ENCODE measurements around the gene CD44.

Gene CD44

DNA sequence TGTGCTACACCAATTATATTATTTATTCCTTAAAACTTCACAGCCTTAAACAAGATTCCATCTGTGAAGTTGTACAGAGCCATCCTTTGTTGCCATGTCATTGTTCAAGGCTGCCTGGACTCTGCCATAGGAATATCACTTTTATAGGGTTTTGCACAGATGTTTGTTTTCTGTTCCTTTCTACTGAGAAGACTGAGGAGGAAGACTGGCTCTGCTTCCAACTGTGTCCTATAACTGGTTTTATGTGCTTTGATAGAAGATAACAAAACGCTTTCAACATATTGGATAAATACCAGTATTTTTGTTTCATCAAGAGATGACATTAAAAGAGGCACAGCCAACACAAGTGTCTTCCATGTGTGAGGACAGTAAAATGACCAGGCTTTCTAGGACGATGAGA lies 120.6 kb downstream of the CD44 start:
- no peak for TF ChIP-seq CTCF (IDR thresholded peaks at IDR 0.05; ENCODE audit: low read depth, low read length, missing control alignments)

GRCh38 chr11:35260342-35260985 lies 121.5 kb downstream of the CD44 start:
- no peak for DNase-seq (ENCODE audit: low read depth)
- no peak for TF ChIP-seq CTCF (IDR thresholded peaks at IDR 0.05; ENCODE audit: low read depth, low read length, missing control alignments)
- H3K4me3 ChIP-seq (ENCODE audit: low read depth, low read length) = no peak overlapping the region

More for the DNA sequence above, 120.6 kb downstream of the CD44 start:
- DNase-seq (ENCODE audit: low read depth) = no peak
- no peak overlapping the region for H3K4me3 ChIP-seq (ENCODE audit: low read depth, low read length)

DNA sequence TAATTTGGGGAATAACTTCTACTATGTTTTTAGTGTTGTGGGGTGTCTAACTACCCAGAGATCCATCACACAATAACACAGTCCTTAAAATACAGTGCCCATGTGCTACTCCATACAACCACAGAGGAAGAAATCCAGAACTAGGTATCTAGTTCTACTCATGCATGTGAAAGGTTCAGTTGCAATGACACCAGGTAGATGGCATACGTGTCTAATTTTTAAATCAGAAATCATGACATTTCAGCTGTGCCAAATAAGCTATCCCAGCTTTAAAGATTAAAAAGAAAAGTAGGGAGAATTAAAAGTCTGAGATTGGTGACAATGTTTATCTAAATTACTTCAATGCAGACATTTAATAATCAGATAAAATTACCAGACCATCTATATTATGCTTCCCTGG lies 122.2 kb downstream of the CD44 start:
- no peak for DNase-seq (ENCODE audit: low read depth)
- TF ChIP-seq CTCF (IDR thresholded peaks at IDR 0.05; ENCODE audit: low read depth, low read length, missing control alignments) = no peak
- no peak overlapping the region for H3K4me3 ChIP-seq (ENCODE audit: low read depth, low read length)

GRCh38 chr11:35262056-35262455 lies 123.1 kb downstream of the CD44 start:
- no peak for TF ChIP-seq CTCF (IDR thresholded peaks at IDR 0.05; ENCODE audit: low read depth, low read length, missing control alignments)
- no peak overlapping the region for H3K4me3 ChIP-seq (ENCODE audit: low read depth, low read length)
- no peak for DNase-seq (ENCODE audit: low read depth)

- DNase-seq (ENCODE audit: low read depth) = no peak
- TF ChIP-seq CTCF (IDR thresholded peaks at IDR 0.05; ENCODE audit: low read depth, low read length, missing control alignments) = no peak
- H3K4me3 ChIP-seq (ENCODE audit: low read depth, low read length) = no peak overlapping the region
These were observed 123.8 kb downstream of the CD44 start for GRCh38 chr11:35262735-35263134.

GRCh38 chr11:35265755-35266454 lies 126.9 kb downstream of the CD44 start:
- DNase-seq (ENCODE audit: low read depth) = no peak
- no peak for TF ChIP-seq CTCF (IDR thresholded peaks at IDR 0.05; ENCODE audit: low read depth, low read length, missing control alignments)
- no peak overlapping the region for H3K4me3 ChIP-seq (ENCODE audit: low read depth, low read length)

DNA sequence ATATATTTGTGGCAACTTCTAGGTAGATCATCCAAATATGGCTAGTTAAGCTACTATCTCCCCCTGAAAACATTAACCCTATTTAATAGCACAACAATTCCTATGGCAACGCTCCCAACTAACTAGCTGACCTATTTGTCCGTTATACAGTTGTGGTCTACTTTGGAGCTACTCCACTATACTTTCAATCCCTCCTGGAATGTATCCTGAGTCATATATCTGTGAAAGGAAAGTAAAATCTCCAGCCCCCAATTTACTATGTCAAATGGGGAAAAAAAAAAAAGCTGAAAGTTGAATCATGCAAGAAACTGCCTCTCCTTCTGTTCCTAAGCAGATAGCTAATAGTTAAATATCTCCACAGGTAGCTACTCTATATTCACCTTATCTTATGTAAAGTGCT lies 128.5 kb downstream of the CD44 start:
- DNase-seq (ENCODE audit: low read depth) = no peak
- TF ChIP-seq CTCF (IDR thresholded peaks at IDR 0.05; ENCODE audit: low read depth, low read length, missing control alignments) = no peak
- H3K4me3 ChIP-seq (ENCODE audit: low read depth, low read length) = no peak overlapping the region
